ENCODE results near the gene CDC27.
"Not testable (repeated sequence)": the region's sequence is repeated elsewhere in the genome, so short reads cannot be mapped to it uniquely, and the experiment has no call there.

The CDC27 gene

GRCh38 chr17:47188876-47189731 lies at the start of gene CDC27:
Gene CDC27, minus strand, starts transcription at chr17:47189295. Its CDS starts 123 bp downstream, at chr17:47189172.
- peak; percentile 100 for DNase-seq (ENCODE audit: low read depth in 3 of 3)

- DNase-seq (ENCODE audit: low read depth in 3 of 3), result no peak
Measured at GRCh38 chr17:47238321-47239010, 49.4 kb upstream of the CDC27 start.

GRCh38 chr17:47237841-47238240 lies 48.7 kb upstream of the CDC27 start:
- DNase-seq (ENCODE audit: low read depth in 3 of 3), result no peak

GRCh38 chr17:47235923-47236322 lies 46.8 kb upstream of the CDC27 start:
- DNase-seq (ENCODE audit: low read depth in 3 of 3), result no peak

GRCh38 chr17:47235506-47235905 lies 46.4 kb upstream of the CDC27 start:
- no peak for DNase-seq (ENCODE audit: low read depth in 3 of 3)

GRCh38 chr17:47232465-47232864 lies 43.4 kb upstream of the CDC27 start:
- no peak for DNase-seq (ENCODE audit: low read depth in 3 of 3)

- no peak for DNase-seq (ENCODE audit: low read depth in 3 of 3)
Measured at GRCh38 chr17:47231866-47232265, 42.8 kb upstream of the CDC27 start.

- no peak for DNase-seq (ENCODE audit: low read depth in 3 of 3)
Measured at GRCh38 chr17:47231334-47231733, 42.2 kb upstream of the CDC27 start.

GRCh38 chr17:47230864-47231263 lies 41.8 kb upstream of the CDC27 start:
- DNase-seq (ENCODE audit: low read depth in 3 of 3), result no peak

GRCh38 chr17:47229535-47230443 lies 40.7 kb upstream of the CDC27 start:
- DNase-seq (ENCODE audit: low read depth in 3 of 3), result peak; percentile 34 to 61 (median 59)

GRCh38 chr17:47227862-47228261 lies 38.8 kb upstream of the CDC27 start:
- DNase-seq (ENCODE audit: low read depth in 3 of 3), result no peak

- DNase-seq (ENCODE audit: low read depth in 3 of 3), result no peak
Measured at GRCh38 chr17:47225911-47226688, 37.0 kb upstream of the CDC27 start.

- DNase-seq (ENCODE audit: low read depth in 3 of 3), result no peak
Measured at GRCh38 chr17:47225436-47225858, 36.4 kb upstream of the CDC27 start.

- no peak for DNase-seq (ENCODE audit: low read depth in 3 of 3)
Measured at GRCh38 chr17:47224966-47225365, 35.9 kb upstream of the CDC27 start.

- DNase-seq (ENCODE audit: low read depth in 3 of 3), result not testable (repeated sequence)
Measured at GRCh38 chr17:47224077-47224476, 35.0 kb upstream of the CDC27 start.

GRCh38 chr17:47223460-47223859 lies 34.4 kb upstream of the CDC27 start:
- DNase-seq (ENCODE audit: low read depth in 3 of 3), result no peak

- DNase-seq (ENCODE audit: low read depth in 3 of 3), result no peak
Measured at GRCh38 chr17:47223007-47223406, 33.9 kb upstream of the CDC27 start.

GRCh38 chr17:47222047-47222446 lies 33.0 kb upstream of the CDC27 start:
- no peak for DNase-seq (ENCODE audit: low read depth in 3 of 3)

- no peak for DNase-seq (ENCODE audit: low read depth in 3 of 3)
Measured at GRCh38 chr17:47221154-47221553, 32.1 kb upstream of the CDC27 start.

GRCh38 chr17:47220531-47220999 lies 31.5 kb upstream of the CDC27 start:
- DNase-seq (ENCODE audit: low read depth in 3 of 3), result no peak

Data from stimulated activated CD4-positive, alpha-beta T cell treated with anti-CD3 and anti-CD28 coated beads, TNF-alpha, amount 100 ng/mL, for 4 hours (primary cell).